ENCODE data around the gene APLP2.

Gene APLP2

DNA sequence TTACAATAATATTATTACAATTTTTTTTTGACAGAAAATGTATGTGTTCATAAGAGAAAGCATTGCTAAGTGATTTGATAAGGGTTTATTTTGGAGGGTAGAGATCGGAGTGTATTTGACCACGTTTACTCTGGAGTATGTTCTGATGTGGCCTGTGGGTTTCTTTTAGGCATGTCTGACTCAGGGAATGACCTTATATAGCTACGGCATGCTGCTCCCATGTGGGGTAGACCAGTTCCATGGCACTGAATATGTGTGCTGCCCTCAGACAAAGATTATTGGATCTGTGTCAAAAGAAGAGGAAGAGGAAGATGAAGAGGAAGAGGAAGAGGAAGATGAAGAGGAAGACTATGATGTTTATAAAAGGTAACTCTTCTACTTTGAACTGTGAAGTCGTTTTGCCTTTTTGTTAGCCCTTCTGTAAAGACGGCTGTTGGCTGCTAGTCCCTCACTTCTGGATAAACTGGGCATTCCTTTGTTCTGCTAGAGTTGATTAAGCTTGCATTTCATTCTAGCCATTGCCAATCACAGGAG, 51.8 kb downstream of the APLP2 start:
- no peak for FAIRE-seq

GRCh38 chr11:130122141-130122575, 52.5 kb downstream of the APLP2 start:
- no peak for FAIRE-seq

GRCh38 chr11:130123414-130124040, 53.8 kb downstream of the APLP2 start:
- FAIRE-seq: no peak

GRCh38 chr11:130124096-130124495, 54.4 kb downstream of the APLP2 start:
- FAIRE-seq: no peak

DNA sequence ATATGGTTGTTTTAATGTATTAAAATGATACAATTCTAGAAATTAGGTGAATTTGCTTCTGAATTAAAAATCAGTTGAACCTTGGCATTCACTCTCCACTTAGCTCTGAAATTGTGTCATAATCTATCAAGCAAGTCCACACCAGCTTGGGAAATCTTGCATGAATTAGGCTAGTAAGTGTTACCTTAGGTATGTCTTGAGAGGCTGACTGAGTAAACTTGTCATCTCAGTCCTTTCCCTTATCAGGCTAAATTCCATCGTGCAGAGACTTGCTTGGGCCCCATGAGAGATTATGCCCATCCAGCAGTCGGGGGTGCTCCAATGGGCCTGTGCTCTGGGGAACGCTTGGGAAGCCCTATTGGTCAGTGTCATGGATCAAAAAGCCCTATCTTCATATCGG, 55.9 kb downstream of the APLP2 start:
- no peak for FAIRE-seq

DNA sequence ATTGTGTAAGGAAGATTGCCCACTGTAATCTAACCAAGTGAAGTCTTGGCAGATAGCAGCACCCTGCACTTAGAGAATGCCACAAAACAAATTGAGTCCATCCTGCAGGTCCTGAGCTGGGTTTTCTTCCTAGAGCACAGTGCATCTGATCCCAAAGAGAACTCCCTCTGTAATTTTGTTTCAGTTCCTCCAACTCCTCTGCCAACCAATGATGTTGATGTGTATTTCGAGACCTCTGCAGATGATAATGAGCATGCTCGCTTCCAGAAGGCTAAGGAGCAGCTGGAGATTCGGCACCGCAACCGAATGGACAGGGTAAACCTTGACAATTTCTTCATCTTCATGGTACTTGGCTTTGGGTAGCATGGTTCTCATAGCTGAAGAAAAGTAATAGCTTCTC, 56.8 kb downstream of the APLP2 start:
- no peak for FAIRE-seq

DNA sequence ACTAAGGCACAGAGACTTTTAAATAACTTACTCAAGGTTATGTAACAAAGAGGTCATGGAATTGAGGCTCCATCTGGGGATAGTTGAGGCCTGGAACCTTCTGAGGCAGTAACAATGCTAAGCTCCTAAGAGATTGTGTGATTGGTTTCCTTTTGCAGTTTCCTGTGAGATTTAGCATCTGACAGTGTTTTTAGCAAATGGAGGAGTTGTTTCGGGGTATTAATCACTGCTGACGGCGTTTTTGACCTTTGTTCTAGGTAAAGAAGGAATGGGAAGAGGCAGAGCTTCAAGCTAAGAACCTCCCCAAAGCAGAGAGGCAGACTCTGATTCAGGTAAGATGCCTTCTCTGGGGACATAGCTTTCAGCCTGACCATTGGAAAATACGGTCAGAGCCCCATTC, 57.8 kb downstream of the APLP2 start:
- no peak for FAIRE-seq

DNA sequence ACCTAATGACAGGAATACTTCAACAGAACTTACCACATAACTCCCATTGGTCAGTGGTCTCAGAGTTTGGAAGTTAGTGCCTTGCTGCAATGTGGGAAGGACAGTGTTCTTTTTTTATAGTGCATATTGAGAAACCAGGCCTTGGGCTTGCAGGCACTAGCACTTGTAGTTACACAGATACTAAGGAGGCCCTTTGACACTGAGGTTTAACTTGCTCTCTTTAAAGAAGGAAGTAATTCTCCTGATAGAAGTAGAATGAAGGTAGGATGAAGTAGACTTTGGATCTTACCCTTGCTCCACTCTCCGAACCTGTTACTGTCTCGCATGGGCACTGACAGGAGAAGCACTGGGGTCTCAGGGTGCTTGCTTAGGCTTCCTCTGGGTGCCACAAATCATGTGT, 58.9 kb downstream of the APLP2 start:
- FAIRE-seq: no peak

DNA sequence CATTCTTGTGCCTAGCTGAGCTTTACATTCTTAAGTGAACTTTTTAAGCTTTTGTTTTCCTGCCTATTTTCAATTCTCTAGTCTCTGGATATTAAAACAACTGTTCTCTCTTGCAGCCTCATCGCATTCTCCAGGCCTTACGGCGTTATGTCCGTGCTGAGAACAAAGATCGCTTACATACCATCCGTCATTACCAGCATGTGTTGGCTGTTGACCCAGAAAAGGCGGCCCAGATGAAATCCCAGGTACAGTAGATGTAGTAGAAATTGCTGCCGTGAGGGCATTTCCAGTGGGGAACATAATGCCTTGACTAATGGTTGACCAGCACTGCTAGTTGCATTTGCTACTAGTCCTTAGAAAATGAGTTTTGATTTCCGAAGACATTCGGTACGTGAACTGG, 60.2 kb downstream of the APLP2 start:
- no peak for FAIRE-seq

GRCh38 chr11:130131961-130132850, 62.5 kb downstream of the APLP2 start:
- peak; percentile 54 for FAIRE-seq

- FAIRE-seq: no peak
These were observed 64.0 kb downstream of the APLP2 start for GRCh38 chr11:130133716-130134115.

DNA sequence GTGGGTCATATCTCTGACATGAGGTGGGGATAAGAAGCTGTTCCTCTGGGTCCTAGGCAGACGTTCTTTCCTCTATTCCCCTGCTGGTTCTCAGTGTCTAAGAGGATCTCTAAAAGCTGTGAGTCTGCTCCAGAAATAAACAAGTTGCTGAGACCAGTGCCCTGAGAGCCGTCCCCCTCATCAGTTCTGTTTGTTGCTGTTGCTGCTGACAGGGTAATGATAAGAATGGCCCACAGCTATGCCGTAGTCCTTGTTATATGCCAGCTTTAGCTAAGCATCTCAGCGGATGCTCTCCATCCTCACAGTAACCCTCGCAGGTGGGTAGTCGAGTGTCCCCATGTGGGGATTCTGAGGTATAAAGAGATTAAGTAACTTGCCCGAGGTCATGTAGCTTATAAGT, 66.4 kb downstream of the APLP2 start:
- no peak for FAIRE-seq

- no peak for FAIRE-seq
These were observed 68.3 kb downstream of the APLP2 start for GRCh38 chr11:130137999-130138398.

GRCh38 chr11:130139401-130139800, 69.7 kb downstream of the APLP2 start:
- no peak for FAIRE-seq

- no peak for FAIRE-seq
These were observed 72.1 kb downstream of the APLP2 start for GRCh38 chr11:130141561-130142341.

- FAIRE-seq: no peak
These were observed 74.4 kb downstream of the APLP2 start for GRCh38 chr11:130144141-130144540.

DNA sequence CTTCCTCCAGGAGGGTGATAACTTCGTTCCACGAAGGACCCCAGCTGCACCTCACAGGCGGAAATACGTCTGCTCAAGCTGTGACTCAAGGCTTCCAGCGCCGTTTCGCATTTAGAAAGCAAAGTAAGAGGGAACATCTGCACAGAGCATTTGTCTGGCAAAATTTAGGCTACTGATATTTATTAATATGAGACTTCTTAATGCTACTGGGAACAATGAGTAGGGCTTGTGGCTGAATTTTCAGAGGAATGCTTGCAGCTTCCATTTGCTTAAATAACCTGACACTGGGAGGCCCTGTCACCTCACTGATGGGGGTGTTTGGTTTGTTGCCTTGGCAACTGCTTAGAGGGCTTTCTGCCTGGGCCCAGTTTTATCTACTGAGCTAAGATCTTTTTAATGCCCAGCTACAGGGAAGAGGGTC, 75.2 kb downstream of the APLP2 start:
- FAIRE-seq: no peak

- no peak for FAIRE-seq
These were observed 75.7 kb downstream of the APLP2 start for GRCh38 chr11:130145311-130145812.

DNA sequence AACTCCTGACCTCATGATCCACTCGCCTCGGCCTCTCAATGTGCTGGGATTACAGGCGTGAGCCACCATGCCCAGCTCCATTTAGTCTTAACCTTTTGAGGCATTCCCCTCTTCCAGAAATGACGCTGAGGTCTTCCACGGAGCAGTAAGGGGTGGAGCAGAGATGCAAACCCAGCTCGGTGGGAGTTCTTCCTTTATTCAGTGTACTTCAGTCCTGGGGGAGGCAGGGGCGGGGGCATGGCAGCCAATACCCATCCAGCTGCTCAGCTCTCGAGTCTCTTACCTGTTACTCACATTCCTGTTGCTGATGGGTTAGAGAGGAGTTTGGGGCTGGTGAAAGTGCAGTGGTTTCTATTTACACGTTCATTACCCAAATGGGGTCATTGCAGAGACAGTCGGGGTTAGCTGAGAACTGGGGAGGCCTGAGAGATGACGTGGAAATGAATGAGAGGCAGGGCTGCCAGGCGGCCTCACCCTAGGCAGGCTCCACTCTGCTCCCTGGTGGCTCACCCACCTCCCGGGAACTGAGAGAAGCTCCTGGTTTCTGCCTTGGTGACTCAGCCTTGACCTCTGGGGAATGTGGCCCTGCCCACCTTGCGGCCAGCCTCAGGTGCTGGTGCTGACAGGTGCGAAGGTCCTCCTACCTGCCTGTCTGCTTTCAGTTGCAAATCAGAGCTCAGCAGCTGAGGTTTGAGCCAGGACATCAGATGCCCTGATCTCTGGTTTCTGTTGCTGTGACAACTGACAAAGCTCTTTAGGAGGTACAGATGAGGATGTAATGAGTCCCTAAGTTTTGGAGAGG, 76.5 kb downstream of the APLP2 start:
- no peak for FAIRE-seq

DNA sequence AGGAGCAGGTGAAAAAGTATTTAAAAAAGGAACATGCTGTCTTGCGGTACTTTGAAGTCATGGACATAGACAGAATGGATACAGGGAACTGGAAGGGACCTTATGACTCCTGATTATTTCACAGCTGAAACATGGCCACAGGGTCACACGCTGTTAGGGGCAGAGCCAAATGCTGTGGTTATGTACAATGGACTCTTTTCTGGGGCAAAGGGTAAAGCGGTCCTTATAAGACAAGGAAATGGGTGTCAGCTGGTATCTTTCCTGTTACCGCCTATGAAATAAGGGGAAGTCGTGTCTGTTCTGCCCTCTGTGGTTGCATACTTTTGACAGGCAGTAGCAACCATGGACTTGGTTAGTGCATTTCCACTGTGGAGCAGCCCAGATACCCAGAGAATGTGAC, 77.1 kb downstream of the APLP2 start:
- no peak for FAIRE-seq

DNA sequence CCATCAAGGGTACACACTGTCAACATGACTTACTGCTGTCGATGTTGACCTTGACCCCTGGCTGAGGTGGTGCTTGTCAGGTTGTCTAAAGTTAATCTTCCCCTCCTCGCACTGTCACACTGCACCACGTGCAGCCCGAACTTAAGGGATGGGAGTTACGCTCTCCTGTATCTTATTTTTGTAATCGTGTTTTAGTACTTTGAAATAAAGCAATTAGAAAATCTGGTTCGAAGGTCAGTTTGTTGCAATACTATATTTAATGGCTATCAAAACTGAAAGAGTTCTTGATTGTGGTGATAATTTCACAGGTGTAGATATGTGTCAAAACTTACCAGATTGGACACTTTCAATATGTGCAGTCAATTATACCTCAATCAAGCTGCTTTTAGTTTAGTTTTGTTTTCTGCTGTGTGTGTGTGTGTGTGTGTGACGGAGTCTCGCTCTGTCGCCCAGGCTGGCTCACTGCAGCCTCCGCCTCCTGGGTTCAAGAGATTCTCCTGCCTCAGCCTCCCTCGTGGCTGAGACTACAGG, 79.2 kb downstream of the APLP2 start:
- no peak for FAIRE-seq

DNA sequence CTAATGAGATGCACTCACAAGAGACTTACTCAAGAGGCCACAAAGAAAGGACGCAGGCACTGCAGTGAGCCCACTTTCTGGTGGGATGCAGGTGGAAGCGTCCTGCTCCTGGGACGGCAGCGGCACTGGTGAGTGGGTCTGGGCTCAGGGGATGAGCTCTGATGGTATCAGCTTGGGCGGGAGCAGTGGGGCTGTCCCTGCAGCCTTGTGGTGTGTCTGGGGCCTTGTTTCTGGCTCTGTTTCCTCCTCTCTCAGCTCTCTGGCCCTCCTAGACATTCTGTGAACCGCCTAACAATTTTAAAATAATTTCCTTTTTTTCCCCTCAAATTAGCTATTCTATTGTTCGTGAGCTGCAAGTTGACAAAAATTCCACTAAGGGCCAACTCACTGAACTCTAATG, 81.1 kb downstream of the APLP2 start:
- no peak for FAIRE-seq

Measured in endometrium (tissue), 2 donors.